Measurements from ENCODE around the gene UCN. TPM values are rescaled to one million over a fixed set of nuclear protein-coding genes. Genes with fewer than 3 reads are reported as not detected.

The UCN gene
- total and polyA plus RNA-seq, 2 donors (not counting 3 experiments of a cell fraction or from before 2014, with no cell fraction given), result 0.75 to 1.2 TPM

DNA sequence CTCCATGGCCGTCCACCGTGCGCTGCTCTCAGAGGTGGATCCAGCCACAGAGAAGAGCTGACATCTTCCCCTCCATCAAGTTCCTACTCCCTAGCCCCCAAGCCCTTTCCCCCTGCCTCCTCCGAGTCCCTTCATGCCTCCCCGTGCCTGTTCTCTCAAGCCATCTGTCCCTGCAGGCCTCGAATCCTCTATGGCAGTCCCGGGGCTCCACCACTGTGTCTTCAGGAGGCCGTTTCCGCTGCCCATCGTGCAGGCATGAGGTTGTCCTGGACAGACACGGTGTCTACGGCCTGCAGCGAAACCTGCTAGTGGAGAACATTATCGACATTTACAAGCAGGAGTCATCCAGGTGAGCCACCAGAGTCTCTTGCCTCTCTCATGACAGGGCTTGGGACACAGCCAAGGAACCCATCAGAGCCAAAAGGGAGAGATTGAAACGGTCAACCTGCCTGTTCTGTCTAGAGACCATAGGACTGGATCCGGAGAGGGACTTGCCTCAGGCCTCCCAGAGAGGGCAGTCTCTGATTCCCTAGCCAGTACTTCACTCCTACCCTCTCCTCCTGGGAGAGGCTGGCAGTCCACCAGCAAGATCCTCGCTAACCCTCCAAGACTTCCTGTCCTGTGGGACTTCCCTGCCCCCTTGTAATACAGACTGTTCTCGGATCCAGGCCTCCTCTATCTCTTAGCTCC lies 9.7 kb downstream of the UCN start:
- CTCF ChIA-PET, result interaction anchor here (1.5 kb wide), 1 partner anchor 19 kb away, joined by 7 read pairs; no protein-coding TSS in a partner anchor
- H3K27me3 ChIP-seq (ENCODE audit: control insufficient read depth in 2 of 2, insufficient read depth in 2 of 2, low read length in 2 of 2), result no peaks in the 10 kb centered on the region
- H3K9me3 ChIP-seq (replicated peaks; ENCODE audit: control insufficient read depth, insufficient read depth, low read length), result no peaks in the 10 kb centered on the region
- no peak for FAIRE-seq
- no peak overlapping the region for H3K9ac ChIP-seq (replicated peaks; ENCODE audit: extremely low read depth, insufficient read depth, low read length)
- TF ChIP-seq EZH2 (IDR thresholded peaks at IDR 0.05; ENCODE audit: borderline replicate concordance, low read depth, low read length, severe bottlenecking) (no peak), POLR2A (IDR thresholded peaks at IDR 0.05; ENCODE audit: low read depth, low read length) (no peak), MYC (IDR thresholded peaks at IDR 0.05; ENCODE audit: low read depth, low read length) (no peak), POLR2AphosphoS5 (IDR thresholded peaks at IDR 0.05; ENCODE audit: insufficient read depth, low read depth, low read length) (no peak), FOS (IDR thresholded peaks at IDR 0.05; ENCODE audit: borderline replicate concordance, insufficient read depth, low read length) (no peak), GATA2 (IDR thresholded peaks at IDR 0.05; ENCODE audit: insufficient read depth, insufficient read length, low read depth, low read length) (no peak), JUN (IDR thresholded peaks at IDR 0.05; ENCODE audit: borderline replicate concordance, insufficient read depth, insufficient read length, low read depth) (no peak)
- TF ChIP-seq, protein P1, sequence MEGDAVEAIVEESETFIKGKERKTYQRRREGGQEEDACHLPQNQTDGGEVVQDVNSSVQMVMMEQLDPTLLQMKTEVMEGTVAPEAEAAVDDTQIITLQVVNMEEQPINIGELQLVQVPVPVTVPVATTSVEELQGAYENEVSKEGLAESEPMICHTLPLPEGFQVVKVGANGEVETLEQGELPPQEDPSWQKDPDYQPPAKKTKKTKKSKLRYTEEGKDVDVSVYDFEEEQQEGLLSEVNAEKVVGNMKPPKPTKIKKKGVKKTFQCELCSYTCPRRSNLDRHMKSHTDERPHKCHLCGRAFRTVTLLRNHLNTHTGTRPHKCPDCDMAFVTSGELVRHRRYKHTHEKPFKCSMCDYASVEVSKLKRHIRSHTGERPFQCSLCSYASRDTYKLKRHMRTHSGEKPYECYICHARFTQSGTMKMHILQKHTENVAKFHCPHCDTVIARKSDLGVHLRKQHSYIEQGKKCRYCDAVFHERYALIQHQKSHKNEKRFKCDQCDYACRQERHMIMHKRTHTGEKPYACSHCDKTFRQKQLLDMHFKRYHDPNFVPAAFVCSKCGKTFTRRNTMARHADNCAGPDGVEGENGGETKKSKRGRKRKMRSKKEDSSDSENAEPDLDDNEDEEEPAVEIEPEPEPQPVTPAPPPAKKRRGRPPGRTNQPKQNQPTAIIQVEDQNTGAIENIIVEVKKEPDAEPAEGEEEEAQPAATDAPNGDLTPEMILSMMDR (IDR thresholded peaks at IDR 0.05; ENCODE audit: extremely low read depth in 1 of 2, insufficient read depth in 1 of 2, low read depth in 1 of 2, low read length in 2 of 2), result no peak
- TF ChIP-seq, protein P2, sequence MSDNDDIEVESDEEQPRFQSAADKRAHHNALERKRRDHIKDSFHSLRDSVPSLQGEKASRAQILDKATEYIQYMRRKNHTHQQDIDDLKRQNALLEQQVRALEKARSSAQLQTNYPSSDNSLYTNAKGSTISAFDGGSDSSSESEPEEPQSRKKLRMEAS (IDR thresholded peaks at IDR 0.05; ENCODE audit: insufficient read depth, insufficient read length), result no peak
- POLR2A ChIA-PET, result no interaction called here
- no TSS peak for BruUV-seq (replicated peaks)
- no peak overlapping the region for H3K4me3 ChIP-seq (replicated peaks in 1 of 3; ENCODE audit: insufficient read depth in 1 of 3, low read depth in 1 of 3, low read length in 3 of 3)
- peaks cover 12% of the 10 kb centered on the region for H3K4me1 ChIP-seq (ENCODE audit: control insufficient read depth, extremely low read depth, insufficient read depth, low read length)
- dilution Hi-C loops (cut with MboI; ENCODE audit: extremely low pct_ligation_motif_present, low sequenced_read_pairs), result no loop called here
- intact Hi-C loops (cut with micrococcal nuclease), result no loop called here
- H3K9me1 ChIP-seq (replicated peaks; ENCODE audit: control insufficient read depth, extremely low read depth, insufficient read depth, low read length), result no peaks in the 10 kb centered on the region
- no peak overlapping the region for H3K27ac ChIP-seq (ENCODE audit: insufficient read depth, low read depth, low read length)
- no peak overlapping the region for H2AFZ ChIP-seq (ENCODE audit: low read depth, low read length)
- H3K79me2 ChIP-seq (ENCODE audit: control insufficient read depth, insufficient read depth, low read length), result no peaks in the 10 kb centered on the region
- DNase-seq (ENCODE audit: low read depth, low spot score), result no peak
- H3K4me2 ChIP-seq (ENCODE audit: insufficient read depth, low read length), result no peak overlapping the region
- H3K36me3 ChIP-seq (ENCODE audit: control insufficient read depth in 2 of 2, extremely low read depth in 1 of 2, insufficient read depth in 2 of 2, low read length in 2 of 2), result no peaks in the 10 kb centered on the region
- H4K20me1 ChIP-seq (replicated peaks; ENCODE audit: control insufficient read depth, extremely low read depth, insufficient read depth, low read length), result no peaks in the 10 kb centered on the region

All from endothelial cell of umbilical vein (primary cell).